ENCODE data around the gene TSR3.
A peak's percentile ranks its signal among the peaks of the same experiment; 100 is the strongest.

DNA sequence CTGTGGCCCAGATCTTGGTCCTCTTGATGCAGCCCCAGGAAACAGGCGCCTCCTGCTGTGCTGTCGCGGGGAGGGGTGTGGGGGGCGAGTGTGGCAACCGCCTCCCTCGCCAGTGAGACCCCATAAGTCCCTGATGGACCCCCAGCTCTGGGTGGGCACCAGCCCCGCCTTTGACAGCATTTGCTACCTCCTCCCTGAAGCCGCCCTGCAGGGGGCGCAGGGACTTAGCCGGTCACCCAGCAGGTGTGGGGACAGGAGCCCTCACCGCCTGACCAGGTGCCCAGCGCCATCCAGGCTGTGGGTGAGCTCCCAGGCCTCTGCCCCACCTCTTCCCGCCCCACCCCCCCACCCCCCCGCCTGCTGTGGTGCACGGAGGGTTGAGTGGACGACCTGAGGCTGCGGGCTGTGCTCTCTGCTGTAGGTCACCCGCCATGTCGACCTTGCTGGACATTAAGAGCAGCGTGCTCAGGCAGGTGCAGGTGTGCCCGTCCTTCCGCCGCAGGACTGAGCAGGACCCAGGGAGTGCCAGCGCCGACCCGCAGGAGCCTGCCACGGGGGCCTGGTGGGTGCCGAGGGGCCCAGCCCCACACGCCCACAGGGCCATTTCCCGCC, 13.5 kb downstream of the TSR3 start:
- TF ChIP-seq, protein P1, sequence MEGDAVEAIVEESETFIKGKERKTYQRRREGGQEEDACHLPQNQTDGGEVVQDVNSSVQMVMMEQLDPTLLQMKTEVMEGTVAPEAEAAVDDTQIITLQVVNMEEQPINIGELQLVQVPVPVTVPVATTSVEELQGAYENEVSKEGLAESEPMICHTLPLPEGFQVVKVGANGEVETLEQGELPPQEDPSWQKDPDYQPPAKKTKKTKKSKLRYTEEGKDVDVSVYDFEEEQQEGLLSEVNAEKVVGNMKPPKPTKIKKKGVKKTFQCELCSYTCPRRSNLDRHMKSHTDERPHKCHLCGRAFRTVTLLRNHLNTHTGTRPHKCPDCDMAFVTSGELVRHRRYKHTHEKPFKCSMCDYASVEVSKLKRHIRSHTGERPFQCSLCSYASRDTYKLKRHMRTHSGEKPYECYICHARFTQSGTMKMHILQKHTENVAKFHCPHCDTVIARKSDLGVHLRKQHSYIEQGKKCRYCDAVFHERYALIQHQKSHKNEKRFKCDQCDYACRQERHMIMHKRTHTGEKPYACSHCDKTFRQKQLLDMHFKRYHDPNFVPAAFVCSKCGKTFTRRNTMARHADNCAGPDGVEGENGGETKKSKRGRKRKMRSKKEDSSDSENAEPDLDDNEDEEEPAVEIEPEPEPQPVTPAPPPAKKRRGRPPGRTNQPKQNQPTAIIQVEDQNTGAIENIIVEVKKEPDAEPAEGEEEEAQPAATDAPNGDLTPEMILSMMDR (IDR thresholded peaks at IDR 0.05; ENCODE audit: insufficient read depth, low read length, poor library complexity, severe bottlenecking) = peak; percentile 27
- TF ChIP-seq EZH2phosphoT487 (conservative IDR thresholded peaks at IDR 0.05; ENCODE audit: low read length) = no peak
